ENCODE measurements around the gene CPA5.

CPA5 gene

DNA sequence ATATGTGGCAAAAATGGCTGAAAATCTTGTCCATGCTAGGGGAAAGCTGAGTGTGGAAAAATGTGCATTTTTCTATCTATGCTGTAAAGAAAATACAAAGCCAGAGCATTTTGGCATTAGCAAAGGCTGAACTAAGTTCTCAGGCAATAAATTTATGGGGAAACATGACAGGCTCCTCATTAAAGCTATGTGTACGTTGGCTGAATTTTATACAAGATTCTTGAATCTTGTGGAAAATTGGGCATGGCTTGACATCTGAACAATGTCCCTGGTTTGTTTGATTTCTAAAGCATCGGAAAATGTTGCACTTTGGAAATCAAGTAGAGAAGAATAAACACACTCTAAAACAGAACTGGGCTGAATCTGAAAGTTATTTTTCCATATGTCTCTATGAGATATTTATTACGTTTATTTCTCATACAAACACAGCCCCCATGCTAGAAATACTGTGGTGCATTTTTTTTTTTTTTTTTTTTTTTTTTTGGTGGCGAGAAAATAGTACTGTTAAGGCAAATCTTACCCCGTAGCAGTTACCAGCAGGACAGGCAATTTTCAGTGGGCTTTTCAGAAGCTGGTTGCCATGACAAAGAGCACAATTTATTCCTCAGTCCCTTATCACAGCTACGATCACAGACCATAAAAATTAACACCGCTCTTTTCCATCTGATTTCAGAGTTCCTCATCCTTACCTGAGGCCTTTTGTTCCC is 52.6 kb downstream of the CPA5 start:
- no peak for DNase-seq (ENCODE audit: low spot score)

DNA sequence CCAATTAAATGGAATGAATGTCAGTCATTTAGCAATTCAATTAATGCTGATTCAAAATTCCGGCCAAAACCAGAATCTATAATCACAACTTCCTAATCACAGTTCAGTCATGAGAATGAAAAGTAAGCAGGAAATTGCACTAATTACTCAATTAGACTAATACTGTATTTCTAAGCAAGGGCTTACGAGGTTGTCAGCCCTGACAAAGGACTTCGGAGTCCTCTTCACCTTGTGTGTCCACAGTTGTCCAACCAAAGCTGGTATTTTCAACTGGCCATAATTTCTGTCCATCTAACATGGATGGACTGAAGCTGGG is 53.1 kb downstream of the CPA5 start:
- DNase-seq (ENCODE audit: low spot score) = no peak

DNA sequence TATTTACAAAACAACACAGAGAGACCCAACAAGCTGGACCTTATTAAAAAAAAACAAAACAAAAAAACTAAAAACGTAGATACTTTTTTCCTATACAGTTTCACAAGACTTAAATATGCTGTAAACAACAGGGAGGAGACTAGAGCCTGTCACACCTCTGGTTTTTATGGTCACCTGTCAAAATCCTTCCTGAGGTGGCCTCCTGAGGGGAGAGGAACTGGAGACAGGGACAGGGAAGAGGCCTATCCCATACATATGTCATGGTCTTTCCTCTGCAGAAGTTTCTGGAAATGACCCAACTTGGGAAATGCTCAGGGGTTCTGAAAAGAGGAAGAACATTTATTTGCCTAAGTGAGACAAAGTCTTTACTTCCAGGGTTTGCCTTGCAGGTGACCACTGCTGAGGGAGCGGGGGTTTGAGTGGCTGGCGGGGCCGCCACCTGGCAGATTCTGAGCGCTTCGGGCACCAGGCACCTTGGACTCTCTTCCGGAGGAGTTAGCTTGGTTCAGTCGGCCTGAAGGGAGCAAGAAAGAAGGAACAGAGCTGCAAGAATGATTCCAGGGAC is 54.0 kb downstream of the CPA5 start:
- DNase-seq (ENCODE audit: low spot score) = no peak

DNA sequence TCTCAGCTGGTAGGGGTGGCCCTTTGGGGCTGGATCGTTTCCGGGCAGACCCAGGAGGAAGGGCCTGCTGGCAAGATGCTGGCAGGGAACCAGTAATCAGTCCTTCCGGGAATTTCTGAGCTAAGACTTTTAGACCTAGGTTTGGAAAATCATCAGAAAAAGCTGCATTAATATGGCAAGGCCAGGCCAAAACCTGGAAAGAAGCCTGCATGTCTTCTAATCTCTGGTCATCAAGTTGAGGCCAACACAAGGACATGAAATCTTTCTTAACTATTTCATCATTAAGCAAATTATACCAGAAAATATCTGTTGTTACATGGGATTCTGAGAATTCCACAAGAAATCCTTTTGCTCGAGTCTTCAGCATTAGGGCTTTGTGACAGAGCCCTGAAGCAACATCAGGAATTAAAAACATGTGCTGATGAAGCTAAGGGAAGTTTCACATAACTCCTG is 55.5 kb downstream of the CPA5 start:
- DNase-seq (ENCODE audit: low spot score) = no peak

DNA sequence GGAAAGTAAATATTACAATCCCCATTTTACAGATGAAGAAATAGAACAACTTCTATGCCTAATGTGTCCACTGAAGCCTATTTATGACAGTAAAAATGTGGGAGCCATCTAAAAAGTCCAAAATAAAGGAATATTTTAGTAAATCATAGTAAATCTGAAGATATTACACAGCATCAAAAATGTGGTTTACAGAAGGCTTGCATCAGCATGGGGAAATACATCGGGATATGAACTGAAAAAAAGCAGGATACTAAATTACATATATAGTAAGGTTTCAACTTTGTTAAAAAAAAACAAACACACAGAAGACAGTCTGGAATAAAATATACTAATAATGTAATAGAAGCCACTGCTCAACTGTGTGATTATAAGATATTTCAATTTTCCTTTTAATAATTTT is 56.5 kb downstream of the CPA5 start:
- DNase-seq (ENCODE audit: low spot score) = no peak

DNA sequence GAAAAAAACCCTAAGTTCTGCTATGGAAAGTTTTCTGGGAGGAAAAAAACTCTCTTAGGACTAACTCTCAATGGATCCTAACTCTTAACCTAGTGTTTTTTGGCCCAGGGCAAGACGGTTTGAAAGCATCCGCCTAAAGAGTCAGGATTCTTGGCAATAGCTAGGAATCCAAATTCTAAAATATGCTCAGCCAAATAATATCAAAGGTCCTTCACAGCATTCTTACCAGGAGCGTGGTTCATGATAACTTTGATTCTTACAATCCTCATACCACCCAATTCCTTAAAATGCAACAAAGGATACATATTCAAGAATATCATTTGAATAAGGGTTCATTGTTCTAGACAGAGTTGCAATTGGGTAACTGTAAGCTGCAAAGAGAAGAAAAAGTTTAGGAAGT is 57.0 kb downstream of the CPA5 start:
- DNase-seq (ENCODE audit: low spot score) = no peak

DNA sequence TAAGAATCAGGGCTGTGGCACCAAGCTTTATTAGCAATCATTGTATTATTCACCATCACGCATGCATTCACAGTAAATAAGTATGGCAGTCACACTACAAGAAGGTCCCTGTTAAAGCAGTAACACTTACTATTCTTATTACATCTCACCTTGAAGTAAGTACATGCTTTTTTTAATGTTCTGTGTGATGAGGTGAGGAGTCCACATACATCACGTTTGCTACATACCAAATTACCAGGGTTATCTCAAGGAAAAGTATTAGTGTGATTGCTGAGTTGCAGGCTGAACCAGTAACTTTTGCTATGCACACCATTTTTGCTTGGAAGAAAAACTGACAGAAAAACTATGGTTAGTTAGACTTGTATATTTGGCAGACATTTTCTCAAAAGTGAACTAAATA is 60.4 kb downstream of the CPA5 start:
- DNase-seq (ENCODE audit: low spot score) = no peak

DNA sequence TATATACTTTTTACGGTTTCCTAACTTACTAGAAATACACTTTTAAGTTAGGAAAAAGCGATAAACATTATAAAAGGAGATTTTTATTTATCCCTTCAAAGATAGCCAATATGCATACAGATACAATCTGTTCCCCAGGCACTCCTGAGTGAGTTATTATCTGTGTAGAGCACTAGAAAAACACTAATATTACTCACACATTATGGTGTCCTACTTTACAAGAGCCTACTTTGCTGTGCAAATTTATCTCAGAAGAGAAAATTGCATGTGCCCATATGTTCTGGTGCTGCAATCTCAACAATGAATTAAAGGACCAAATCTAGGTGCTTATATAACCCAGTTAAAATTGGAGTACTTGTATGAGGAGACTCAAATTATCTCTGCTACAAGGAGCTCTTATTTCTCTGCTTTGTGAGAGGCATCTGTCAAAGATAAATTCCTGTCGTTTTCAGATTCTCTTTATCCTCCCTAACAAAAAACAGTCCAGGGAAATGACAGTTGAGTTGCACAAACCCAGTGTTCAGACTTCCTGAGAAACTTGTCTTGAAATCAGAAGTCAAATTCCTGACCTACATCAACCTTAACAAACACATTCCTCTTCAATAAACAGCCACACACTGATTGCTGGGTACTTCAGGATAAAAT is 64.6 kb downstream of the CPA5 start:
- DNase-seq (ENCODE audit: low spot score) = no peak

DNA sequence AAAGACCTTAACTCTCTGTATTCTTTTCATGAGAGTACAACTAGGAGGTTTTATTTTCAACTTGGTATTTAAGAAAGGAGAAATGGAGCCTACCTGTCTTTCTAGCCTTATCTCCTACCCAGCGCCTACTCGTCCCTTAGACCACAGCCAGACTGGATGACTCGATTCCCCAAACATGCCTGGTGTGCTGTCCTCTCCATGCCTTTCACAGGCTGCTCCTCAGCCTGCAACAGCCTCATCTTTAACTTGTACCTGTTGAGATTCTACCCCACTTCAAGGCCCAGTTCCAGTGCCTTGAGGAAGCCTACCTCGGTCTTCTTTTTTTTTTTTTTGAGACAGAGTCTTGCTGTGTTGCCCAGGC is 65.1 kb downstream of the CPA5 start:
- DNase-seq (ENCODE audit: low spot score) = no peak

DNA sequence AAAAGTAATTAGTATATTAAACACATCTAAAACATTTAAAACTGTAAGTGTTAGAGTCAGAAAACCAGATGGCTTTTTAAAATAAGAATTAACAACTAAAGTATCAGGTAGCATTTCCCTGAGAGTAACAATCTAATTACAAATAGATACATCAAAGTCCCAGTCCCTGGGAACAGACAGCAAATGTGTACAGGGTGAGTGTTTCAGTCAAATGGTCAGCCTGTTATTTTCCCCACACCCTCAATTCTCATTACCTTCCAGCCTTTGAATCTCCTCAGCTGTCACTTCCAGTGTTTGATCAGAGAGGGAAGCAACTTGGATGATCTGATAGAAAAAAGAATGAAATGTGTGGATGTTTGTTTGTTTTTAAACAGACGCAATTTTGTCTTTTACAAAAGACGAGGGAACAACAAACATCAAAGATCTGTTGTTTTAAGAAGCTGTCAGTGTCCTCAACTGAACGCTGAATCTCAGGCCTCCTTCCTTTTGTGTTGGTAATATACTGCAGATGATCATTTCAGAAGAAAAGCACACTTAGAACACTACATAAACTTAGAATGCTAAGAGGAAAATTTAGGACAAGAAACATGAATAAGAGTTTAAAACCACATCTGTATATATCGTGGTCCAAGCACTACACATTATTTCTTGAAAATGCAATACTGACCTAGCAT is 66.4 kb downstream of the CPA5 start:
- no peak for DNase-seq (ENCODE audit: low spot score)

DNA sequence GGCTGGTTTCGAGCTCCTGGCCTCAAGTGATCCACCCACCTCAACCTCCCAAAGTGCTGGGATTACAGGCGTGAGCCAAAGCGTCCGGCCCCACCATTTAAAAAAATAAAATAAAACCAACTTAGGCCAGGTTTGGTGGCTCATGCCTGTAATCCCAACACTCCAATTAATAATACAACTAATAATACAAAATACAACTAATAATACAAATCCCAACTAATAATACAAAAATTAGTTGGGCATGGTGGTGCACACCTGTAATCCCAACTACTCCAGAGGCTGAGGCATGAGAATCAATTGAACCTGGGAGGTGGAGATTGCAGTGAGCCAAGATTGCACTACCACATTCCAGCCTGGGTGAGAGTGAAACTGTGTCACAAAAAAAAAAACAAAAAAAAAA is 68.6 kb downstream of the CPA5 start:
- DNase-seq (ENCODE audit: low spot score) = no peak

DNA sequence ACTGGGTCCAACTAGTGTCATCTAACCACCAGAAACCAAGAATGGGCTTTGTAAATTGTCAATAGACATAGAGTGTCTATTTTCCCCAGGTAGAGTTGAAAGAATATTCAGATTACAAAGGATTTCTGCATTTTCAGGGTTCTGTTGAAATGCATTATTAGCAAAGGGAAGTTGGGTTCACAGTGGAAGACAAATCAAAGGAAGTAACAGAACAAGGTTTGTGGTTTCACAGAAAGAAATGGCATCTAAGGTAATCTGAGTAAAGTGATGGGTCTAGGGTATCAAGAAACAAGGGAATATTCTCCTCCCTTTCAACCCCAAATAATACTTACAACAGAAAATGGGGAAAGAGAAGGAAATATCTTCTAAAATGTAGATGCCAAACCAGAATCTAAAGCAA is 70.4 kb downstream of the CPA5 start:
- DNase-seq (ENCODE audit: low spot score) = no peak

DNA sequence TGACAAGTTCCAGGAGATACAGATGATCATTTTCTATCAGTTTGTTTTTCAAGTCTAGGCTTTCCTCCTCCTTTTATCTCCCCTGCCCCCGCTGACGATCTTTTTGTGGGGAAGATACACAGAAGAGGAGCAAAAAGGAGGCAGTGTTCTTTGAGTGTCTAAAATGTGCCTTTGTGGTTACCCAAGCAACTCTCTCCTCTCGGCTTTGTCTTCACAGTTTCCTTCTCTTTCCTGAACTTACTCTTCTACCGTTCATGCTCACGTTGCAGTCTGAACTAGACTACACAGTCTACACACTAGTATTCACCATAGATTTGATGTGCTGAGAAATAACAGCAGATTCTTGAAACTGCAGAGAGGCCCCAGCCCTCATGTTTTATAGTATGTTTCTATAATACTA is 72.6 kb downstream of the CPA5 start:
- DNase-seq (ENCODE audit: low spot score) = no peak

DNA sequence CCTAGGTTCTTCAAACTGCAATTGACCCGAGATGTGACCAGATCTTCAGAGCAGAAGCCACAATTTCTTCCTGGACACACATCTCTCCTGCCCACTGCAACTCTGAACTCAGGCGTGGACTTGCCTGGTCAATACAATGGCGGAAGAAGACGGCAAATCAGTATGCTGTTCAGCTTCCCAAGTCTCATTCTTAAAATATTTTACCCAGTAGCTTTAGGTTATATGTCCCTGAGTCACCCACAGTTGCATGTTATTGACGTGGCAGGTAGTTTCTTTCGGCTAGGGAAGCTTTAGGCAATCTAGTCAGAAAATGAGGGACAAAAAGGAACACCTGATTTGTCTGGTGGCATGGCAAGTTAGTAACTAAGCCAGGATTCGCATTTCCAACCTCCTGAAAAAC is 73.7 kb downstream of the CPA5 start:
- no peak for DNase-seq (ENCODE audit: low spot score)
